Hematopoietic multipotent progenitor cell treated with erythropoietin and hydrocortisone succinate and interleukin-3 and kit ligand, for 17 days (in vitro differentiated cells): ENCODE data around the gene PDZK1IP1.

Source experiments
- DNase-seq: peaks from one replicate; pipeline ENCODE4 v3.0.0-alpha.2; 2015; ENCODE audit warnings: low spot score

PDZK1IP1 gene

GRCh38 chr1:47189844-47190508 is at the start of gene PDZK1IP1:
TSS of gene PDZK1IP1 (minus strand) at chr1:47190036. CDS start at chr1:47189932, 104 bp downstream.
- peak; percentile 90 for DNase-seq

GRCh38 chr1:47238935-47239592 is 49.2 kb upstream of the PDZK1IP1 start:
- DNase-seq: peak; percentile 56

- DNase-seq: peak; percentile 52
Observed at GRCh38 chr1:47235806-47236205, 46.0 kb upstream of the PDZK1IP1 start.

- no peak for DNase-seq
Observed at GRCh38 chr1:47235241-47235681, 45.4 kb upstream of the PDZK1IP1 start.

- DNase-seq: no peak
Observed at GRCh38 chr1:47233186-47233585, 43.4 kb upstream of the PDZK1IP1 start.

GRCh38 chr1:47232187-47232874 is 42.5 kb upstream of the PDZK1IP1 start, which contains the start of gene TAL1:
TSS of gene TAL1 (minus strand) at chr1:47232225. CDS start at chr1:47225888, 6,337 bp downstream.
- DNase-seq: peak; percentile 97

GRCh38 chr1:47231301-47232186 is 41.7 kb upstream of the PDZK1IP1 start:
- peak; percentile 84 for DNase-seq

- peak; percentile 74 for DNase-seq
Observed at GRCh38 chr1:47230692-47231300, 41.0 kb upstream of the PDZK1IP1 start.

GRCh38 chr1:47229886-47230691 is 40.3 kb upstream of the PDZK1IP1 start:
- peak; percentile 71 for DNase-seq

- DNase-seq: peak; percentile 85
Observed at GRCh38 chr1:47229031-47229885, 39.4 kb upstream of the PDZK1IP1 start.

GRCh38 chr1:47228644-47229030 is 38.8 kb upstream of the PDZK1IP1 start:
- DNase-seq: peak; percentile 73

- DNase-seq: peak; percentile 80
Observed at GRCh38 chr1:47227341-47228232, 37.8 kb upstream of the PDZK1IP1 start.

GRCh38 chr1:47226839-47227215 is 37.0 kb upstream of the PDZK1IP1 start:
- peak; percentile 85 for DNase-seq

GRCh38 chr1:47226121-47226838 is 36.4 kb upstream of the PDZK1IP1 start:
- peak; percentile 81 for DNase-seq

GRCh38 chr1:47225430-47226100 is 35.7 kb upstream of the PDZK1IP1 start:
- DNase-seq: peak; percentile 56

GRCh38 chr1:47224676-47225399 is 35.0 kb upstream of the PDZK1IP1 start:
- peak; percentile 78 for DNase-seq
